Activated T-cell treated with anti-CD3 and anti-CD28 coated beads, Interleukin-2, amount 50 U/mL, for 4 hours (primary cell): ENCODE results near the gene ZNF688. TPM values are rescaled to one million over a fixed set of nuclear protein-coding genes. Genes with fewer than 3 reads are reported as not detected.
"Not testable (repeated sequence)": the region's sequence is repeated elsewhere in the genome, so short reads cannot be mapped to it uniquely, and the experiment has no call there.

Experiments used
- ATAC-seq, 2 donors: fragments of 200-7000 bp; cut with Tn5 transposase; one replicate each; pipeline ENCODE4 v1.10.0; 2021
- DNase-seq: peaks from one replicate; pipeline ENCODE4 v3.0.0-alpha.2; 2020
- H3K27me3 Mint-ChIP-seq: one replicate; pipeline ENCODE4 v1.8.0; 2021; ENCODE audit warnings: low read depth, mixed read lengths
- H3K36me3 Mint-ChIP-seq: one replicate; pipeline ENCODE4 v1.8.0; 2022; ENCODE audit warnings: mixed read lengths; ENCODE audit not compliant: insufficient read depth
- H3K4me1 Mint-ChIP-seq: one replicate; pipeline ENCODE4 v1.8.0; 2021; ENCODE audit warnings: low read depth, mixed read lengths
- H3K4me3 Mint-ChIP-seq: one replicate; pipeline ENCODE4 v1.8.0; 2021; ENCODE audit warnings: mild to moderate bottlenecking, moderate library complexity, mixed read lengths
- H3K9me3 Mint-ChIP-seq: one replicate; pipeline ENCODE4 v1.8.0; 2021; ENCODE audit warnings: mixed read lengths
- total RNA-seq, 3 donors: library from RNA; stranded (reverse); gene quantifications; one replicate each; pipeline ENCODE4 v1.2.1, GENCODE V29; 2021

The ZNF688 gene
- total RNA-seq, 3 donors from 2014 or later, result 5.6 to 8.1 (median 7.4) TPM

DNA sequence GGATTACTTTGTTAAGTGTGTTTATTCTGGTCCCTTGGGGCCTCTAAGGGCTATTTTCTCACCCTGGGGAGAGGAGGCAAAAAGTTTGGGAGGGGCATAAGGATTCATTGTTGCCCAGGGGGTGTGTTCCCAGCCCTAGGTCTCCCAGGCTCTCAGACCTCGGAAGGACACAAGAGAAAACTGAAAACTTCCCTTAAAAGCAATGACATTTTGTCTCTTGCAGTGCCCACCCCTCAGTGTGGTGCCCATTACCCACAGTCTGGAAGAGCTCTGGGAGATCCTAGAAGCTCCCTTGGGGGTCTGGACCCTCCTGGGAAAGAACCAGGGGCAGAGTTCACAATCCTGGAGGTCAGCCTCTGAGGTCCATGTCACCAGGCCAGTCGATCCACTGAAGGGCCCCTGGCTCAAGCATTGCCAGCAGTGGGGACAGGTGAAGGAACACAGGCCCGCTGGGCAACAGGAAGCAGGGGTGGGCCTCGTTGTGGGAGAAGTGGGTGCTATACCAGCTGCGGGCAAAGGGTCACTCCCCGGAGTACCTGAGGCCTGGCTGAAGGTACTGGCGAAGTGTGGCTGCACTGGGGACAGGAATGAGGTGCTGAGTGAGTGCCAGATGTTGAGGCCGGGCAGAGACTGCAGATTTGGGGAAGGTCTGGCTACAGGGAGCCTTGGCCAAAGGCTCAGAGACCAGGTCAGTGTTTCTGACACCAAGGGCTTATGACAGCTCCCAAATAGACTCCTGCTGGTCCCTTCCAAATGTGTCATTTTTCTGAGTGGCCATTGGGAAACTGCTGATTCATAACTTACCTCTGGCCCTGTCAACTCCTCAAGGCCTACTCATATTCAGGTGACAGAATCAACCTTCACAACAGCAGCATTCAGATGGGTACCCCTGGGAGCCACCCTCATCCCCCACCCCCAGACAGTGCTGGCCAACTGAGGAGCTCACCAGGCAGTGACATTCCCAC is 32.2 kb downstream of the ZNF688 start:
- no peaks in the 10 kb centered on the region for H3K9me3 Mint-ChIP-seq
- peaks cover 16% of the 10 kb centered on the region for H3K4me1 Mint-ChIP-seq
- H3K27me3 Mint-ChIP-seq, result no peaks in the 10 kb centered on the region
- DNase-seq (no peak), ATAC-seq (no peak)
- H3K4me3 Mint-ChIP-seq, result no peak overlapping the region
- peaks cover 2% of the 10 kb centered on the region for H3K36me3 Mint-ChIP-seq

DNA sequence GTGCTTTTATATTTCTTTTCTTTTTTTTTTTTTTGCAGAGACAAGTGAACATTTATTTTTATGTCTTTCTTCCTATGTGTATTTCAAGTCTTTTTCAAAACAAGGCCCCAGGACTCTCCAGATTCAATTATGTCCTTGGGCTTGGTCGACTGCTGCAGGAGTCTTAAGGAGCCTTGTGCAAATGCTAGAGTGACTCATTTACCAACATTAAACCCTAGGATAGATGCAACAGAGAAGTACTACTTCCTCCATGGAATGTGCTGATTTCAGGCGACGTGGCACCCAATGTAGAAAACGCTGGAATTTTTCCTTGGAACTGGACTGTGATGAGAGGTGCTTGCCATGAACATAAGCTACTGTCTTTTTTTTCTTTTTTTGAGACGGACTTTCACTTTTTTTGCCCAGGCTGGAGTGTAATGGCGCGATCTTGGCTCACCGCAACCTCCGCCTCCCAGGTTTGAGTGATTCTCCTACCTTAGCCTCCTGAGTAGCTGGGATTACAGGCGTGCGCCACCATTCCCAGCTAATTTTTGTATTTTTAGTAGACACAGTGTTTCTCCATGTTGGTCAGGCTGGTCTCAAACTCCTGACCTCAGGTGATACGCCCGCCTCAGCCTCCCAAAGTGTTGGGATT is 35.0 kb downstream of the ZNF688 start:
- not testable (repeated sequence) for H3K36me3 Mint-ChIP-seq, ATAC-seq, H3K9me3 Mint-ChIP-seq, DNase-seq, H3K27me3 Mint-ChIP-seq
- H3K4me3 Mint-ChIP-seq, result peak overlapping the region; percentile 89
- peaks cover 21% of the 10 kb centered on the region for H3K4me1 Mint-ChIP-seq

DNA sequence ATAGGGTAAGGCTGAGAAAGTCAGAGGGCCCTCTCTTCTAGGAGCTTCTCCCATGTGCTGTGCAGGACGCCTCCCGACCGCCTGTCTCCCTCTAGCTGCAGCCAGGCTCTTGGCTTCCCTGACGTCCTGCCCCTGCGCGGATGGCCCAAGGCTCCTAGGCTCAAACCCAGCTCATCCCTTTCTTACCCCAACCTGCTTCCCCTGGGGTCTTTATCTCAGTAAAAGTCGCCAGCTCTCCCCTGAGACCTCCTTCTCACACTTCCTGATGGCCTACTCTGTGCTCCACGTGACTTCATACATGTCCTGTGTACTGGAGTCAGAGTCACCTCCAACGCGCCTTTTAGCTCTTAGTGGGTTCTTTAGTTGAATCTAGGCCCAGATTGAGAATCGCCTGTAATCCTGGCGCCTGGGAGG is 35.7 kb downstream of the ZNF688 start:
- peak overlapping the region; percentile 89 for H3K4me3 Mint-ChIP-seq
- peak; percentile 61 for DNase-seq
- no peaks in the 10 kb centered on the region for H3K27me3 Mint-ChIP-seq
- H3K36me3 Mint-ChIP-seq, result peaks cover 2% of the 10 kb centered on the region
- H3K4me1 Mint-ChIP-seq, result peaks cover 25% of the 10 kb centered on the region
- ATAC-seq, result peak; percentile 66 to 69
- no peaks in the 10 kb centered on the region for H3K9me3 Mint-ChIP-seq

DNA sequence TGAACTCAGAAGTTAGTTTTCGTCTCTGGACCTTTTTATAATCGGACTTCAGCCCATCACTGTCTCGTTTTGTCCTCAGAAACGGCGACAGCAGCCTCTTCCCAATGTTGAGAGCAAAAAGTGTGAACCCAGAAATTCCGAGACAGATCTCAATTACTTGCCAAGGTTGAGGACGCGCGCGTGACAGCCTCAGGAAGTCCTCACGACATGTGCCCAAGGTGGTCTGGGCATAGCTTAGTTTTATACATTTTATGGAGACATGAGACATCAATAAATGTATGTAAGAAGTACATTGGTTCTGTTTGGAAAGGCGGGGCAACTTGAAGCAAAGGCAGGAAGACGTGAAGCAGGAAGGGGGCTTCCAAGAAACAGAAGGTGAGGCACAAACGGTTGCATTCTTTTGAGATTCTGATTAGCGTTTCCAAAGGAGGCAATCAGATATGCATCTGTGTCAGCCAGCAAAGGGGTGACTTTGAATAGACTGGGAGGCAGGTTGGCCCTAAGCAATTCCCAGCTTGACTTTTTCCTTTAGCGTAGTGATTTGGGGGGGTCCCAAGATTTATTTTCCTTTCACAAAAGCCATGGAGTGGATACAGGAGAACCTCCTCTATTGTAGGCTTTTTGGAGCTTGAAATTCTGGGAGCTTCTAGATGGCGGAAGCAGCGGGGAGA is 36.3 kb downstream of the ZNF688 start:
- Mint-ChIP-seq H3K4me3 (peak overlapping the region; percentile 89), H3K36me3 (peaks cover 2% of the 10 kb centered on the region), H3K4me1 (peaks cover 29% of the 10 kb centered on the region), H3K27me3 (no peaks in the 10 kb centered on the region), H3K9me3 (no peaks in the 10 kb centered on the region)
- no peak for DNase-seq
- peak; percentile 16 to 27 for ATAC-seq

DNA sequence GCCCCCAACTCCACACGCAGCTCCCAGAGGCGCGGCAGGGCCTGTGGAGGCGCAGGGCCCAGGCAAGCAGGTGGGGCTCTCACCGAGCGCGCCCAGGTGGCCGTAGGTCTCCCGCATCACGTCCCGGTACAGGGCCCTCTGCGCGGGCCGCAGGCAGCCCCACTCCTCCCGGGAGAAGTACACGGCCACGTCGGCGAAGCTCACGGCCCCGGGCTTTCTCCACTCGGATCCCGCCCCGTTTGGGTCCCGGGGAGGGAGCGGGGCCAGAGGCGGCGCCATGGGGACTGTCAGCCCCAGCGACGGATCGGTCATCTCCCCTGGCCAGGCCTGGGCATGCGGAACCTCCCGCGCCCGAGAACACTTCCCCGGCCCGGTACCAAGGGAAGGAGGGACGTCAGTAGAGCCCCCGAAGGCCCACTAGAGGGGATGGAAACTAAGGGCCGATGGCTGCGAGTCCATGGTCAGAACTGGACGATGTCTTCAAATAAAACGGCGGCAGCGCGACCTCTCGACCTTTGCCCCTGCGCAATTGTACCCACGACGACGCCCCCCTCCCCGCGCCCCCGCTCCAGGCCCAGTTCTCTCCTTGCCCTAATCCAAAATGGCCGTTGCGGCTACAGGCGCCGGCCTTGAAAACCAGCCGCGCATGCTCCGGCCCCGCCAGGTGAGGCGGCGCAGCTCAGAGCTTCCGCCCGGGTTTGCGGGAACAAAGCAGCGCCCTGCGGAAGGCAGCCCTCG is 37.0 kb downstream of the ZNF688 start, which contains the start of gene ZNF747:
Gene ZNF747 (minus strand): TSS at position 491 of the 738 bp plus-strand sequence. CDS start 179 bp downstream, at position 312.
- DNase-seq (peak; percentile 90), ATAC-seq (peak; percentile 81 to 82)
- Mint-ChIP-seq H3K27me3 (no peaks in the 10 kb centered on the region), H3K36me3 (peaks cover 2% of the 10 kb centered on the region), H3K4me1 (peaks cover 33% of the 10 kb centered on the region), H3K4me3 (peak within 1 kb of the TSS; percentile 89), H3K9me3 (no peaks in the 10 kb centered on the region)

GRCh38 chr16:30533748-30534367 is 37.7 kb downstream of the ZNF688 start:
- ATAC-seq, result peak in 1 of 2 donors; percentile 4
- H3K4me1 Mint-ChIP-seq, result peaks cover 36% of the 10 kb centered on the region
- peak overlapping the region; percentile 89 for H3K4me3 Mint-ChIP-seq
- no peak for DNase-seq
- H3K27me3 Mint-ChIP-seq, result no peaks in the 10 kb centered on the region
- H3K36me3 Mint-ChIP-seq, result peaks cover 2% of the 10 kb centered on the region
- H3K9me3 Mint-ChIP-seq, result no peaks in the 10 kb centered on the region

DNA sequence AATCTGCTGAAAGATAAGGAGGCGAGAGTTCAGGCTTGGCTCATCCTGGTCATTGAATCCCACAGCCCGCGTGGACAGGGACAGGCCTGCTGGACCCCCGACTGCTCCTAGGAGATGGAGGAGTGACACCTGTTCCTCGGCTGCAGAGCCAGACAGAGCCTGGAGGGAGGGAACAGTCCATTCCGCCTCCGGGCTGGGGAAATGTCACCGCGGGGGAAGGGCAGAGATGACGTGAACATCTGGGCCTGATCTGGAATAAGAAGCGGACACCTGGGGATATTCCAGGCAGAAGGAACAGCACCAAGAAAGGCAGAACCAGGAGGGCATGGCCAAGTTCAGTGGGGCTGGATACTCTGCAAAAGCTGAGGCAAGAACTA is 38.4 kb downstream of the ZNF688 start:
- Mint-ChIP-seq H3K9me3 (no peaks in the 10 kb centered on the region), H3K4me3 (peak overlapping the region; percentile 89), H3K36me3 (peaks cover 2% of the 10 kb centered on the region), H3K4me1 (peaks cover 40% of the 10 kb centered on the region), H3K27me3 (no peaks in the 10 kb centered on the region)
- ATAC-seq, result no peak
- DNase-seq, result no peak

DNA sequence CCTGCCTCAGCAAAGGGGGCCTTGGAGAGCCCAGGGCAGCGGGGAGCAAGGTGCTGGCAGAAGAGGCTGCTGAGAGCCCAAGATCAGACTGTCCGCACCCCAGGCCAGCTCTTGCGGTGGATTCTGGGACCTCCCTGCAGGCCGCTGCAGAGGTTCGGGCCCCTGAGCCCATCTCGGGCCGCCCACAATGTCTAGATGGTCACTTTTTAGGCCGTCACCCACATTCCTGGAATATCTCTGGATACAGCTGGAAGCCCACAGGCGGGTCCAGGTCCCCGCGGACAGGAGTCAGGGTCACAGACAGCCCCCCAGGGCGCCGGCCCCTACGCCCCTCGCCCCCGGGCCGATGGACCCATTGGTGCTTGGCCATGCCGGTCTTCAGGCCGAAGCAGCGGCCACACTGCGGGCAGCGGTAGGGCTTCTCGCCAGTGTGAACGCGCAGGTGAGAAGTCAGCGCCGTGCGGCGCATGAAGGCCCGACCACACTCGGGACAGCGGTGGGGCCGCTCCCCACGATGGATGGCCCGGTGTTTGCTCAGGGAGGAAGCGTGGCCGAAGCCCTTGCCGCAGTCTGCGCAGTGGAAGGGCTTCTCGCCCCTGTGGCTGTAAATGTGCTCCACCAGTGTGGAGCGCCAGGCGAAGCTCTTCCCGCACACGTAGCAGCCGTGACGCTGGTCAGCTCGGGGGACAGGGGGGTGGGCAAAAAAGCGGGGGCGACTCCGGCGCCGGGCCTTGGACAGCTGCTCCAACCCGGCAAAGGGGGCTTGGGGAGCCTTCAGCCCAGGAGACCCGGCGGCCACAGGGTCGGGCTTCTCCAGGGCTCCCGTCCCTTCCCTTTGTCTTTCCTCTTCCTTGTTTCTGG is 39.0 kb downstream of the ZNF688 start:
- Mint-ChIP-seq H3K4me3 (peak overlapping the region; percentile 89), H3K4me1 (peaks cover 46% of the 10 kb centered on the region), H3K27me3 (no peaks in the 10 kb centered on the region), H3K36me3 (peaks cover 2% of the 10 kb centered on the region), H3K9me3 (no peaks in the 10 kb centered on the region)
- no peak for ATAC-seq
- no peak for DNase-seq

DNA sequence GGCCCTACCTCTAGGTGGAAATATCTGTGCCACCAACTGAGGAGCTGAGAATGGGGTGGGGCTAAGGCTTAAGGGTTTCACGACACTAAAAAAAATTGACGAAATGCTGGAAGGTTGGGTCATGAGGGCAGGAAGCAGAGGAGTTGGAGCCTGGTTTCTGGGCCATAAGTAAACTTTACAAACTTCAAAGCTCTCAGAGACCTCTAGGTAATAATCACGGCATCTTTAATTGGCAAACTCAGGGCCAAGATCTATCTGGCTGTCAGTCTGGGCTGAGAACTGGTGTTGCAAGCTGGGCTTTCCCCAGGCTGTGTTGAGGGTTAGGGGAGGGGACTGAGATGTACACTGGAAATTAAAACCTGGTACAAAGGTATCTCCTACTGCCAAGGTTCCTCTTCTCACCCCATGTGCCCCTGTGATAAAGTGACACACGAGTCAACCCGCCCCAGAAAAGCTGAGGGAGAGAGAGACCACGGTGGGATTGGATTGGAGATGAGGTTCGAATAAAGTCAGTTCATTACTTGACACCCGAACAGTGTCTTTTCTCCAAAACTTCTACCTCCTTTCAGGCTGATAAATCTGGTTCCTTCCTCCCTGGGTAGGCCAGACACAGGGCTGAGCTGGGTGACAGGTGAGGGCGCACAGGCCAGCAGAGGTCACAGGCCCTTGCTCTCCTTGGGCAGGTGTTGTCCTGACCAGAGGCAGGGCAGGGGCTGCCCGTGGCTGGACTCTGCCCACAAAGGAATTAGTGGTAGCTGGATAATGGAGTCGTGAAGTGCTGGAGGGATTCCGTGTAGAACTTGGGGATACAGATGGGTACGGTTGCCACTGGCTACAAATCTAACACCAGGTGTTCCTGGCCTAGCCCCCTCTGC is 41.1 kb downstream of the ZNF688 start:
- ATAC-seq, result no peak
- Mint-ChIP-seq H3K27me3 (no peaks in the 10 kb centered on the region), H3K9me3 (no peaks in the 10 kb centered on the region), H3K36me3 (no peaks in the 10 kb centered on the region), H3K4me1 (peaks cover 36% of the 10 kb centered on the region), H3K4me3 (no peak overlapping the region)
- DNase-seq, result no peak

GRCh38 chr16:30528799-30529457 is 42.6 kb downstream of the ZNF688 start:
- no peaks in the 10 kb centered on the region for H3K27me3 Mint-ChIP-seq
- ATAC-seq (no peak), DNase-seq (no peak)
- no peaks in the 10 kb centered on the region for H3K9me3 Mint-ChIP-seq
- H3K4me1 Mint-ChIP-seq, result peaks cover 36% of the 10 kb centered on the region
- no peaks in the 10 kb centered on the region for H3K36me3 Mint-ChIP-seq
- H3K4me3 Mint-ChIP-seq, result no peak overlapping the region

- no peaks in the 10 kb centered on the region for H3K27me3 Mint-ChIP-seq
- ATAC-seq (no peak), DNase-seq (no peak)
- H3K36me3 Mint-ChIP-seq, result no peaks in the 10 kb centered on the region
- H3K4me1 Mint-ChIP-seq, result peaks cover 31% of the 10 kb centered on the region
- H3K4me3 Mint-ChIP-seq, result peak overlapping the region; percentile 79
- H3K9me3 Mint-ChIP-seq, result no peaks in the 10 kb centered on the region
Observed at GRCh38 chr16:30527635-30528178, 43.8 kb downstream of the ZNF688 start.
